Activated CD4-positive, alpha-beta memory T cell treated with anti-CD3 and anti-CD28 coated beads, Interleukin-2, amount 10 ng/mL, durations not matched to agents 7 days and 5 days (primary cell): ENCODE data around the gene CCNI. TPM values are rescaled to one million over a fixed set of nuclear protein-coding genes. Genes with fewer than 3 reads are reported as not detected.
"Not testable (repeated sequence)": the region's sequence is repeated elsewhere in the genome, so short reads cannot be mapped to it uniquely, and the experiment has no call there.

Experiments
- CTCF ChIA-PET: fragments of 350-600 bp; sonication (Branson Sonifier 250); formaldehyde crosslinking; loops from one replicate; lab custom pipeline; 2021; ENCODE audit warnings: antibody characterized with exemption, inconsistent platforms; lab: Charles Lee
- POLR2A ChIA-PET: fragments of 350-600 bp; sonication (Branson Sonifier 250); formaldehyde crosslinking; loops from one replicate; lab custom pipeline; 2021; ENCODE audit warnings: antibody characterized with exemption; lab: Charles Lee
- DNase-seq: peaks from one replicate; pipeline ENCODE4 v3.0.0-alpha.2; 2020
- H3K27ac Mint-ChIP-seq: one replicate; pipeline ENCODE4 v1.8.0; 2021; ENCODE audit warnings: mild to moderate bottlenecking, mixed read lengths
- H3K27me3 Mint-ChIP-seq: one replicate; pipeline ENCODE4 v1.8.0; 2021; ENCODE audit warnings: mixed read lengths
- H3K36me3 Mint-ChIP-seq: one replicate; pipeline ENCODE4 v1.8.0; 2021; ENCODE audit warnings: low read depth, mixed read lengths
- H3K4me1 Mint-ChIP-seq: one replicate; pipeline ENCODE4 v1.8.0; 2021; ENCODE audit warnings: mixed read lengths
- H3K4me3 Mint-ChIP-seq: one replicate; pipeline ENCODE4 v1.8.0; 2021; ENCODE audit warnings: mild to moderate bottlenecking, mixed read lengths
- H3K9me3 Mint-ChIP-seq: one replicate; pipeline ENCODE4 v1.8.0; 2021; ENCODE audit warnings: mixed read lengths
- total RNA-seq, 2 experiments: library from RNA; stranded (reverse); gene quantifications; one replicate each; pipeline ENCODE4 v1.2.3, GENCODE V29; 2021

Gene CCNI
- total RNA-seq, 2 experiments from 2014 or later: 244 to 246 TPM

- ChIA-PET POLR2A (interaction anchor here (0.7 to 1.9 kb wide), 10 partner anchors 13 to 82 kb away, joined by 3 to 12 read pairs (median 4); partner anchors contain the start of gene SEPTIN11), CTCF (interaction anchor here (1.0 to 7.2 kb wide), 6 partner anchors 14 to 172 kb away, joined by 3 to 54 read pairs (median 7); no protein-coding TSS in a partner anchor)
- peaks cover 31% of the 10 kb centered on the region for H3K36me3 Mint-ChIP-seq
- DNase-seq: peak; percentile 26
- peaks cover 46% of the 10 kb centered on the region for H3K4me1 Mint-ChIP-seq
- peak overlapping the region; percentile 5 for H3K27ac Mint-ChIP-seq
- H3K27me3 Mint-ChIP-seq: peaks cover 3% of the 10 kb centered on the region
- H3K9me3 Mint-ChIP-seq: no peaks in the 10 kb centered on the region
- no peak overlapping the region for H3K4me3 Mint-ChIP-seq
Observed at GRCh38 chr4:77031544-77031943, 44.2 kb downstream of the CCNI start.

GRCh38 chr4:77029757-77030156 is 46.0 kb downstream of the CCNI start:
- CTCF ChIA-PET: interaction anchor here (1.7 to 7.2 kb wide), 2 partner anchors 15 to 44 kb away, joined by 3 to 54 read pairs; no protein-coding TSS in a partner anchor
- H3K4me3 Mint-ChIP-seq, H3K27ac Mint-ChIP-seq, H3K27me3 Mint-ChIP-seq, POLR2A ChIA-PET, H3K9me3 Mint-ChIP-seq, DNase-seq: not testable (repeated sequence)
- H3K4me1 Mint-ChIP-seq: peaks cover 59% of the 10 kb centered on the region
- peaks cover 34% of the 10 kb centered on the region for H3K36me3 Mint-ChIP-seq

- H3K9me3 Mint-ChIP-seq: no peaks in the 10 kb centered on the region
- CTCF ChIA-PET: interaction anchor here (0.9 to 7.2 kb wide), 2 partner anchors 17 to 175 kb away, joined by 3 to 54 read pairs; no protein-coding TSS in a partner anchor
- no peak for DNase-seq
- POLR2A ChIA-PET: interaction anchor here (1.6 kb wide), 1 partner anchor 48 kb away, joined by 5 read pairs; the partner anchor contains the start of gene CCNI
- H3K4me1 Mint-ChIP-seq: peaks cover 61% of the 10 kb centered on the region
- H3K36me3 Mint-ChIP-seq: peaks cover 37% of the 10 kb centered on the region
- no peak overlapping the region for H3K4me3 Mint-ChIP-seq
- no peak overlapping the region for H3K27ac Mint-ChIP-seq
- peaks cover 7% of the 10 kb centered on the region for H3K27me3 Mint-ChIP-seq
Observed at GRCh38 chr4:77028246-77028645, 47.5 kb downstream of the CCNI start.

- ChIA-PET CTCF (interaction anchor here (1.9 kb wide), 1 partner anchor 19 kb away, joined by 7 read pairs; no protein-coding TSS in a partner anchor), POLR2A (no interaction called here)
- Mint-ChIP-seq H3K4me3 (no peak overlapping the region), H3K27me3 (peaks cover 4% of the 10 kb centered on the region), H3K27ac (no peak overlapping the region), H3K36me3 (peaks cover 29% of the 10 kb centered on the region), H3K9me3 (no peaks in the 10 kb centered on the region), H3K4me1 (peaks cover 48% of the 10 kb centered on the region)
- DNase-seq: no peak
Observed at GRCh38 chr4:77026322-77026704, 49.5 kb downstream of the CCNI start.

- Mint-ChIP-seq H3K27me3 (peaks cover 4% of the 10 kb centered on the region), H3K36me3 (peaks cover 29% of the 10 kb centered on the region), H3K27ac (no peak overlapping the region), H3K9me3 (no peaks in the 10 kb centered on the region), H3K4me1 (peaks cover 43% of the 10 kb centered on the region), H3K4me3 (no peak overlapping the region)
- ChIA-PET CTCF (interaction anchor here (1.9 kb wide), 1 partner anchor 19 kb away, joined by 7 read pairs; no protein-coding TSS in a partner anchor), POLR2A (interaction anchor here (1.2 kb wide), 1 partner anchor 39 kb away, joined by 3 read pairs; no protein-coding TSS in a partner anchor)
- DNase-seq: no peak
Observed at GRCh38 chr4:77025643-77026321, 50.0 kb downstream of the CCNI start.

GRCh38 chr4:77023920-77024319 is 51.9 kb downstream of the CCNI start:
- DNase-seq: no peak
- H3K9me3 Mint-ChIP-seq: no peaks in the 10 kb centered on the region

GRCh38 chr4:77022560-77023179 is 53.1 kb downstream of the CCNI start:
- H3K27me3 Mint-ChIP-seq: peaks cover 6% of the 10 kb centered on the region
- H3K27ac Mint-ChIP-seq: no peak overlapping the region
- CTCF ChIA-PET: no interaction called here
- POLR2A ChIA-PET: interaction anchor here (0.5 kb wide), 1 partner anchor 11 kb away, joined by 3 read pairs; no protein-coding TSS in a partner anchor
- peaks cover 32% of the 10 kb centered on the region for H3K36me3 Mint-ChIP-seq
- H3K4me3 Mint-ChIP-seq: no peak overlapping the region
- DNase-seq: no peak
- no peaks in the 10 kb centered on the region for H3K9me3 Mint-ChIP-seq
- peaks cover 21% of the 10 kb centered on the region for H3K4me1 Mint-ChIP-seq

More at GRCh38 chr4:77023920-77024319, 51.9 kb downstream of the CCNI start:
- ChIA-PET POLR2A (no interaction called here), CTCF (no interaction called here)
- Mint-ChIP-seq H3K4me1 (peaks cover 33% of the 10 kb centered on the region), H3K4me3 (no peak overlapping the region), H3K27me3 (peaks cover 5% of the 10 kb centered on the region), H3K36me3 (peaks cover 35% of the 10 kb centered on the region), H3K27ac (no peak overlapping the region)

- no peaks in the 10 kb centered on the region for H3K9me3 Mint-ChIP-seq
- CTCF ChIA-PET: no interaction called here
- POLR2A ChIA-PET: no interaction called here
- peaks cover 32% of the 10 kb centered on the region for H3K36me3 Mint-ChIP-seq
- no peak for DNase-seq
- peaks cover 16% of the 10 kb centered on the region for H3K4me1 Mint-ChIP-seq
- no peak overlapping the region for H3K4me3 Mint-ChIP-seq
- no peak overlapping the region for H3K27ac Mint-ChIP-seq
- peaks cover 6% of the 10 kb centered on the region for H3K27me3 Mint-ChIP-seq
Observed at GRCh38 chr4:77021614-77022089, 54.1 kb downstream of the CCNI start.

- ChIA-PET POLR2A (interaction anchor here (0.9 kb wide), 1 partner anchor 12 kb away, joined by 3 read pairs; no protein-coding TSS in a partner anchor), CTCF (no interaction called here)
Observed at GRCh38 chr4:77020017-77020416, 55.8 kb downstream of the CCNI start.

GRCh38 chr4:77015390-77015789 is 60.4 kb downstream of the CCNI start:
- no peak overlapping the region for H3K4me3 Mint-ChIP-seq
- peaks cover 13% of the 10 kb centered on the region for H3K36me3 Mint-ChIP-seq
- POLR2A ChIA-PET: no interaction called here
- CTCF ChIA-PET: no interaction called here
- H3K4me1 Mint-ChIP-seq: peaks cover 18% of the 10 kb centered on the region
- DNase-seq: no peak
- peaks cover 2% of the 10 kb centered on the region for H3K27me3 Mint-ChIP-seq
- H3K27ac Mint-ChIP-seq: no peak overlapping the region
- H3K9me3 Mint-ChIP-seq: no peaks in the 10 kb centered on the region

More at GRCh38 chr4:77020017-77020416, 55.8 kb downstream of the CCNI start:
- H3K4me1 Mint-ChIP-seq: peaks cover 3% of the 10 kb centered on the region
- H3K27ac Mint-ChIP-seq: no peak overlapping the region
- H3K4me3 Mint-ChIP-seq: no peak overlapping the region
- H3K36me3 Mint-ChIP-seq: peaks cover 23% of the 10 kb centered on the region
- H3K9me3 Mint-ChIP-seq: no peaks in the 10 kb centered on the region
- DNase-seq: no peak
- peaks cover 6% of the 10 kb centered on the region for H3K27me3 Mint-ChIP-seq

GRCh38 chr4:77014256-77014655 is 61.5 kb downstream of the CCNI start:
- peaks cover 20% of the 10 kb centered on the region for H3K4me1 Mint-ChIP-seq
- no peaks in the 10 kb centered on the region for H3K9me3 Mint-ChIP-seq
- H3K4me3 Mint-ChIP-seq: no peak overlapping the region
- POLR2A ChIA-PET: no interaction called here
- H3K27me3 Mint-ChIP-seq: peaks cover 2% of the 10 kb centered on the region
- peaks cover 13% of the 10 kb centered on the region for H3K36me3 Mint-ChIP-seq
- no peak overlapping the region for H3K27ac Mint-ChIP-seq
- no peak for DNase-seq
- CTCF ChIA-PET: no interaction called here

- ChIA-PET CTCF (no interaction called here), POLR2A (no interaction called here)
- H3K4me3 Mint-ChIP-seq: no peak overlapping the region
- no peaks in the 10 kb centered on the region for H3K9me3 Mint-ChIP-seq
- peaks cover 32% of the 10 kb centered on the region for H3K4me1 Mint-ChIP-seq
- no peak overlapping the region for H3K27ac Mint-ChIP-seq
- H3K27me3 Mint-ChIP-seq: peaks cover 3% of the 10 kb centered on the region
- H3K36me3 Mint-ChIP-seq: peaks cover 16% of the 10 kb centered on the region
- no peak for DNase-seq
Observed at GRCh38 chr4:77012726-77013125, 63.1 kb downstream of the CCNI start.

GRCh38 chr4:77010841-77011354 is 64.9 kb downstream of the CCNI start:
- ChIA-PET POLR2A (no interaction called here), CTCF (interaction anchor here (1.1 kb wide), 1 partner anchor 15 kb away, joined by 3 read pairs; no protein-coding TSS in a partner anchor)
- Mint-ChIP-seq H3K4me3 (no peak overlapping the region), H3K27ac (no peak overlapping the region), H3K9me3 (no peaks in the 10 kb centered on the region), H3K27me3 (peaks cover 3% of the 10 kb centered on the region), H3K36me3 (peaks cover 16% of the 10 kb centered on the region), H3K4me1 (peaks cover 42% of the 10 kb centered on the region)
- no peak for DNase-seq
